SU-DHL-6 (cell line): ENCODE results near the gene COL5A1.

Experiments used
- H2AFZ ChIP-seq: fragments of 200-600 bp; sonication (generic); 2 replicates; pipeline ENCODE4 v1.6.1; 2014; ENCODE audit warnings: low read depth, mild to moderate bottlenecking, moderate library complexity, mixed read lengths, antibody characterized with exemption, low read length; ENCODE audit not compliant: severe bottlenecking
- H3F3A ChIP-seq: fragments of 200-600 bp; shearing (Covaris generic); 2 replicates; pipeline ENCODE4 v1.6.0; 2016; ENCODE audit warnings: antibody characterized with exemption, mild to moderate bottlenecking; ENCODE audit not compliant: insufficient read depth
- H3K27ac ChIP-seq: fragments of 200-600 bp; sonication (generic); 2 replicates; pipeline ENCODE4 v1.5.1; 2016; ENCODE audit warnings: low read depth, mild to moderate bottlenecking, low read length, moderate library complexity, mixed read lengths
- H3K27me3 ChIP-seq: fragments of 200-600 bp; sonication (generic), shearing (Covaris generic); 2 replicates; pipeline ENCODE4 v1.6.0; 2014; ENCODE audit warnings: mild to moderate bottlenecking, low read length
- H3K36me3 ChIP-seq: fragments of 200-600 bp; sonication (generic); 2 replicates; pipeline ENCODE4 v1.6.1; 2014; ENCODE audit warnings: mild to moderate bottlenecking, low read length, mixed read lengths
- H3K4me2 ChIP-seq: fragments of 300-600, 200-600 bp; shearing (Covaris generic), sonication (generic); 2 replicates; pipeline ENCODE4 v1.6.0; 2014; ENCODE audit warnings: low read length, low read depth, mild to moderate bottlenecking; ENCODE audit not compliant: poor library complexity, severe bottlenecking
- H3K4me3 ChIP-seq: fragments of 200-600 bp; sonication (generic); 2 replicates; pipeline ENCODE4 v1.5.1; 2014; ENCODE audit warnings: antibody characterized with exemption, low read length, mild to moderate bottlenecking, mixed read lengths; ENCODE audit not compliant: insufficient read depth, poor library complexity, severe bottlenecking
- H3K79me2 ChIP-seq: fragments of 200-600 bp; sonication (generic); 2 replicates; pipeline ENCODE4 v1.6.1; 2014; ENCODE audit warnings: mild to moderate bottlenecking, low read length, moderate library complexity; ENCODE audit not compliant: insufficient read depth
- H3K9ac ChIP-seq: fragments of 200-600 bp; sonication (generic); 2 replicates; pipeline ENCODE4 v1.7.0; 2014; ENCODE audit warnings: mild to moderate bottlenecking, low read length
- H3K9me2 ChIP-seq: fragments of 200-600 bp; sonication (generic); replicated peaks from 2 replicates; pipeline ENCODE4 v1.6.1; 2014; ENCODE audit warnings: low read length; ENCODE audit not compliant: insufficient read depth
- H3K9me3 ChIP-seq: fragments of 200-600 bp; sonication (generic); 2 replicates; pipeline ENCODE4 v1.6.1; 2014; ENCODE audit warnings: low read length, mixed read lengths; ENCODE audit not compliant: insufficient read depth
- H4K20me1 ChIP-seq: fragments of 200-600 bp; sonication (generic); 2 replicates; pipeline ENCODE4 v1.6.1; 2014; ENCODE audit warnings: low read depth, mild to moderate bottlenecking, antibody characterized with exemption, low read length, moderate library complexity, mixed read lengths
- CTCF ChIP-seq: fragments of 200-600 bp; sonication (generic); IDR thresholded peaks from one replicate; pipeline ENCODE4 v1.5.1; 2017; ENCODE audit warnings: antibody characterized with exemption, mild to moderate bottlenecking, low read length, moderate library complexity; ENCODE audit not compliant: insufficient read depth, poor library complexity, severe bottlenecking
- EZH2phosphoT487 ChIP-seq: fragments of 200-600 bp; sonication (generic), shearing (Covaris generic); conservative IDR thresholded peaks from 2 replicates; pipeline ENCODE4 v1.6.1; 2018; ENCODE audit warnings: mild to moderate bottlenecking, antibody characterized with exemption, low read length, moderate library complexity, mixed read lengths

Gene COL5A1

GRCh38 chr9:134792627-134793026 lies 151.0 kb downstream of the COL5A1 start:
- Histone ChIP-seq H3K9me2 (no peaks in the 10 kb centered on the region), H3K4me2 (no peak overlapping the region), H3K9me3 (no peaks in the 10 kb centered on the region), H3F3A (no peaks in the 10 kb centered on the region), H3K4me3 (no peak overlapping the region), H3K79me2 (no peaks in the 10 kb centered on the region), H2AFZ (no peak overlapping the region), H3K36me3 (no peaks in the 10 kb centered on the region), H4K20me1 (no peaks in the 10 kb centered on the region), H3K27me3 (no peaks in the 10 kb centered on the region), H3K27ac (no peak overlapping the region), H3K9ac (no peak overlapping the region)
- TF ChIP-seq EZH2phosphoT487: no peak
- no peak for TF ChIP-seq CTCF

- H2AFZ ChIP-seq: no peak overlapping the region
- no peak for TF ChIP-seq CTCF
- TF ChIP-seq EZH2phosphoT487: no peak
- no peaks in the 10 kb centered on the region for H3K36me3 ChIP-seq
- H3K9ac ChIP-seq: no peak overlapping the region
- no peaks in the 10 kb centered on the region for H3F3A ChIP-seq
- H3K9me2 ChIP-seq: no peaks in the 10 kb centered on the region
- H3K79me2 ChIP-seq: no peaks in the 10 kb centered on the region
- H3K4me3 ChIP-seq: no peak overlapping the region
- H4K20me1 ChIP-seq: no peaks in the 10 kb centered on the region
- no peaks in the 10 kb centered on the region for H3K9me3 ChIP-seq
- no peak overlapping the region for H3K27ac ChIP-seq
- no peaks in the 10 kb centered on the region for H3K27me3 ChIP-seq
- no peak overlapping the region for H3K4me2 ChIP-seq
Observed at GRCh38 chr9:134793288-134794188, 151.9 kb downstream of the COL5A1 start.

- Histone ChIP-seq H3K79me2 (no peaks in the 10 kb centered on the region), H4K20me1 (no peaks in the 10 kb centered on the region), H3K4me2 (no peak overlapping the region), H3K27ac (no peak overlapping the region), H3K9me3 (no peaks in the 10 kb centered on the region), H3K9me2 (no peaks in the 10 kb centered on the region), H3K27me3 (no peaks in the 10 kb centered on the region), H2AFZ (no peak overlapping the region), H3F3A (no peaks in the 10 kb centered on the region), H3K9ac (no peak overlapping the region), H3K4me3 (no peak overlapping the region), H3K36me3 (no peaks in the 10 kb centered on the region)
- TF ChIP-seq CTCF (no peak), EZH2phosphoT487 (no peak)
Observed at GRCh38 chr9:134794663-134795370, 153.2 kb downstream of the COL5A1 start.
